LNCaP clone FGC (cell line): ENCODE results near the gene FBXW10.
A peak's percentile ranks its signal among the peaks of the same experiment; 100 is the strongest.
"Not testable (repeated sequence)": the region's sequence is repeated elsewhere in the genome, so short reads cannot be mapped to it uniquely, and the experiment has no call there.

Source experiments
- DNase-seq: peaks from one replicate; pipeline ENCODE4 v3.0.0-alpha.2; 2011; ENCODE audit warnings: low read depth
- H3K4me3 ChIP-seq: 2 replicates; pipeline ENCODE4 v1.5.1; 2011; ENCODE audit warnings: mild to moderate bottlenecking, low read depth, low read length, control low read depth
- TF ChIP-seq, protein P1 (sequence below): IDR thresholded peaks from 2 replicates; pipeline ENCODE4 v1.5.1; 2012; ENCODE audit warnings: mild to moderate bottlenecking; ENCODE audit not compliant: control insufficient read depth, insufficient read depth; ENCODE audit errors: extremely low read depth

Gene FBXW10

DNA sequence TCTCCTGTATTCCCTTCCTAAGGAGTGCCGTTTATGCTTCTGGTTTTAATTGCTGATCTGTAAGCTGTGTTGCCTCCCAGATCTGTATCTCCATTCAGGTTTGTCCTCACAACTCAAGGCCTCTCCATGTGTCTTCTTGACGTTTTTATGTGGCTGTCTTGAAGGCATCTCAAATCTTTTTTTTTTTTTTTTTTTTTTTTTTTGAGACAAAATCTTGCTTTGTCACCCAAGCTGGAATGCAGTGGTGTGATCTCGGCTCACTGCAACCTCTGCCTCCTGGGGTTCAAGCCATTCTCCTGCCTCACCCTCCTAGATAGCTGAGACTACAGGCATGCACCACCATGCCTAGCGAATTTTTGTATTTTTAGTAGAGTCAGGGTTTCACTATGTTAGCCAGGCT lies 51.0 kb downstream of the FBXW10 start:
- H3K4me3 ChIP-seq, DNase-seq: not testable (repeated sequence)

DNA sequence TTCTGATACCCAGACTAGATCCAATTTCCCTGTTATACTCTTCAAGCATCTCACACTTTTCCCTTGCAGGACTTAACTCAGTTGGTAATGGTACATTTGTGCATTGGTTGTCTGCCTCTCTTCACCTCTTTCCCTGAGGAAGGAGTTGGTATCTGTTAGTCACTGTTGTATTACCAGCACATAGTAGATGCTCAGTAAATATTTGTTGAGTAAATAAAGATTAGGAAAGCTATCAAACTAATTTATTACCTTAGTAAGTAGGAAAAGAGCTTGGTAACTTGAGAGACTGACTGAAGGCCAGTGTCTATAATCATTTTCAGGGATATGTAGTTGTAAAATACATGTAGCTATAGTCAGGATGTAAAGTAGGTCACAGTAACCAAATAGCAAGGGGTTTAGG lies 53.0 kb downstream of the FBXW10 start:
- not testable (repeated sequence) for H3K4me3 ChIP-seq, DNase-seq

DNA sequence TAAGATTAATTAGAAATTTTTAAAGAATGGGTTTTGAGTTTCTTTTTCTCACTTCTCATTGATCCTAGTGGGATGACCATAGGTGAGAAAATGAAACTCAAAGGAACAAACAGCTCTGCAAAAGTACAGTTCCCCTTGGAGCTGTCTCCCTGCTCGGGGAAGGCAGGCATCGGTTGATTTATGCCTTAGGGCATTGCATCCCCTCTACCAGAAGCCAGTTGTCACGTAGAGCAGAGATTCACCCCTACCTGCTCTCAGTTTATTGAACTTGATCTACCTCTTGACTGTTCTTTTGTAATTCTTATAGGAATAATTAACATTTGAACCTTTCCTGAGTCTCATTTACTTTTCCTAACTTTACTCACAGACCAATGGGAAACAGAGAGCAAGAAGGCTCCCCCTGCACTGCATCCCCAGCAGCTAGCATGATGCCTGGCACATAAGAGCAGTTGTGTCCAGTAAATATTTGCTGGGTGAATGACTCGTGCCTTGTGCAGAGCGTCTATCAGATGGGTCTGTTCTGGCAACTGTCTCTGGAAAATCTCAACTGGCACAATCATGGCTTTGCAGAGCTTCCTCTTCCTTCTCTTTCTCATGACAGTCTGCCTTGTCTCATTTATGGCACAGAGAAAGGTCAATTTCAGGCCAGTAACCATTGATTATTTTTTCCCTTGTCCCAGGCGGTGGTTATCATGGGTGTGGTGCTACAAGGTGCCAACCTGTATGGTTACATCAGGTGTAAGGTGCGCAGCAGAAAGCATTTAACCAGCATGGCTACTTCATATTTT lies 59.8 kb downstream of the FBXW10 start:
- not testable (repeated sequence) for DNase-seq

DNA sequence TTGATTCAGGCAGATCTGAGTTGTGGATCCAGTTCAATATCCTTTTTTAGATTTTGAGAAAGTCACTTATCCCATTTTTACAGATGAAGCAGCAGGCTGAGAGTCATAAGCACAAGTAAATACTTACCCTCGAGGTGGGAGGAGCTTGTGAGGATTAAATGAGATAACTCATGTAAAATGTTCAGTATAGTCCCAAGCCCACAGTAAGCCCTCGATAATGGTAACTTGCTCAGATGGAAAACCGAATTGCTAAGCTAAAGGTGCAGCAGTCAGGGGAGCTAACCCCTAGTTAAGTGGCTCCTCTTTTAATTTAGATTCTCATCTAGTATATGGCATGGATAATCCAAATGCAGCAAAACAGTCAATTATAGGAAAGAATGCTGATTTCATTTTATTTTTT lies 72.1 kb downstream of the FBXW10 start:
- not testable (repeated sequence) for DNase-seq, H3K4me3 ChIP-seq

More for the DNA sequence above, 59.8 kb downstream of the FBXW10 start:
- not testable (repeated sequence) for H3K4me3 ChIP-seq

DNA sequence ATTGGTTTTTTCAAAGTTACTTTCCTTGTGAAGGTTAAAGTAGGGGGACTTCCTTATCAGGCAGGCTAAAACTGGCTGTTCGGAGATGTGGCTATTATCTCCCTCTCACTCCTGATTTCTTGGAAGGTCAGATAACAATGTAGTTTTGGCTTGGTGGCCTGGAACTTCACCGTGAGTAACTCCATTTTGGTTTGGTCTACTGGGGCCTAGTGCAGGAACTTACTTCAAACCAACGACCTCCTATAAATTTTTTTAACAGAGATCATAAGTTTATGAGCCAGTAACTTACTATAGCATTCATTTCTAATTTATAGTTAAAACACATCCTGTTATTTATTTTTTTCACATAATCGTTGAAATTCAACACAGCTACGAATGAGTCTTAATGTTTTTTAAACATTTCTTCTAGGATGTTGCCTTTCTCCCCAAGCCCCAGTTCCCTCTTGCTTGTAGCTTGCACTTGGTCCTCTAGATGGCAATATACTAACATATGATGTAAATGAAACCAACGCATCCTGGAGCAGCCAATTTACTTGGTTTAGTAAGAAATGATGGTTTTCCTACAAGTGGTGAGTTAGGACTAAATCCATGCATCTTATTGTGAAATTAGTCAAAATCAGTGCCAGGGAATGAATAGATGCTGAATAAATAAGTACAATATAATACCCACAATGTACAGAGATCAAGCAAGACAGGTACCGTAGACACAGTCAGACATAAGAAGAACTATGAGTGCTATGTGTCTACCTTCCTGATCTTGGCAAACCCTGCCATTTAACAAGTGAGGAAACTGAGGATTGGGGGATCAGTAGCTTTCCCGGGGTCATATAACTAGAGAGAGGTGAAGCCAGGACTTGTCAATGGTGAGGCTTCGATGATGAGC lies 72.9 kb downstream of the FBXW10 start:
- TF ChIP-seq, protein P1, sequence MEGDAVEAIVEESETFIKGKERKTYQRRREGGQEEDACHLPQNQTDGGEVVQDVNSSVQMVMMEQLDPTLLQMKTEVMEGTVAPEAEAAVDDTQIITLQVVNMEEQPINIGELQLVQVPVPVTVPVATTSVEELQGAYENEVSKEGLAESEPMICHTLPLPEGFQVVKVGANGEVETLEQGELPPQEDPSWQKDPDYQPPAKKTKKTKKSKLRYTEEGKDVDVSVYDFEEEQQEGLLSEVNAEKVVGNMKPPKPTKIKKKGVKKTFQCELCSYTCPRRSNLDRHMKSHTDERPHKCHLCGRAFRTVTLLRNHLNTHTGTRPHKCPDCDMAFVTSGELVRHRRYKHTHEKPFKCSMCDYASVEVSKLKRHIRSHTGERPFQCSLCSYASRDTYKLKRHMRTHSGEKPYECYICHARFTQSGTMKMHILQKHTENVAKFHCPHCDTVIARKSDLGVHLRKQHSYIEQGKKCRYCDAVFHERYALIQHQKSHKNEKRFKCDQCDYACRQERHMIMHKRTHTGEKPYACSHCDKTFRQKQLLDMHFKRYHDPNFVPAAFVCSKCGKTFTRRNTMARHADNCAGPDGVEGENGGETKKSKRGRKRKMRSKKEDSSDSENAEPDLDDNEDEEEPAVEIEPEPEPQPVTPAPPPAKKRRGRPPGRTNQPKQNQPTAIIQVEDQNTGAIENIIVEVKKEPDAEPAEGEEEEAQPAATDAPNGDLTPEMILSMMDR, result peak; percentile 75
- DNase-seq, result peak; percentile 28
- not testable (repeated sequence) for H3K4me3 ChIP-seq

DNA sequence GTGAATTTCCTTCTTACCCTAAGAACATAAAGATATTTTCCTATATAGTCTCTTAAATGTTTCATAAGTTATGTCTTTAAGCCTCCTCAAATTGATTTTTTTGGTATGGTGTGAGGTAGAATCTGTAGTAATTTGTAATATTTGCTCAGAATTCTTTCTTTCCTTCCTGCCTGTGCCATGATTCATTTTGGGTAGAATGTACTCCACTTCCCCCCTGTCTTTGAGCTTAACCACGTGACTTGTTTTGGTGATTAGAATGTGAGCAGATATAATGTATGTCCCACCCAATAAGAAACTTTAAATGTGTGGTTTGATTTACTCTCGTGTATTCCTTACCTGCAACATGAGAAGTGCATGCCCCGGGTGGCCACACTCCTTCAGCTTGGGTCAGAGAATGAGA lies 77.6 kb downstream of the FBXW10 start:
- DNase-seq, H3K4me3 ChIP-seq: not testable (repeated sequence)

DNA sequence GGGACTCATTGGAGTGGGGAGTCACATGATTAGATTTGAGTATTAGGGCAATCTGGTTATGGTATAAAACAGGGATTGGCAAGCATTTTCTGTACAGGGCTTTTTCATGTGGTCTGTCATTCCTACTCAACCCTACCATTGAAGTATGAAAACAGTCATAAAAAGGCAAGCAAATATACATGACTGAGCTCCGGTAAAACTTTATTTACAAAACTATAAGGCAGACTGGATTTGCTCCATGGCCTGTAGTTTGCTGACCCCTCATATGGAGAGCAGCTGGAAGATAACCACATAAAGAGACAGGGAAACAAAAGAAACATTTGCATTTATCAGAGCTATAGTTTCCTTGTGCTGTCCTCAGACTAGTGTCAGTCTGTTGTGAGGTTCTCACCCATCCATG lies 83.8 kb downstream of the FBXW10 start:
- DNase-seq, H3K4me3 ChIP-seq: not testable (repeated sequence)
